NCI-H2107 treated with DMSO at 0.1 percent for 48 hours (cell line): Measurements from ENCODE around the gene RAN.
A peak's percentile ranks its signal among the peaks of the same experiment; 100 is the strongest.
"Not testable (repeated sequence)": the region's sequence is repeated elsewhere in the genome, so short reads cannot be mapped to it uniquely, and the experiment has no call there.

ENCODE experiments used
- DNase-seq: peaks from one replicate; lab custom pipeline; 2025; ENCODE audit not compliant: unreplicated experiment; lab: John Stamatoyannopoulos, UW

RAN gene

GRCh38 chr12:130878193-130879185, 6.6 kb downstream of the RAN start:
- DNase-seq: no peak

DNA sequence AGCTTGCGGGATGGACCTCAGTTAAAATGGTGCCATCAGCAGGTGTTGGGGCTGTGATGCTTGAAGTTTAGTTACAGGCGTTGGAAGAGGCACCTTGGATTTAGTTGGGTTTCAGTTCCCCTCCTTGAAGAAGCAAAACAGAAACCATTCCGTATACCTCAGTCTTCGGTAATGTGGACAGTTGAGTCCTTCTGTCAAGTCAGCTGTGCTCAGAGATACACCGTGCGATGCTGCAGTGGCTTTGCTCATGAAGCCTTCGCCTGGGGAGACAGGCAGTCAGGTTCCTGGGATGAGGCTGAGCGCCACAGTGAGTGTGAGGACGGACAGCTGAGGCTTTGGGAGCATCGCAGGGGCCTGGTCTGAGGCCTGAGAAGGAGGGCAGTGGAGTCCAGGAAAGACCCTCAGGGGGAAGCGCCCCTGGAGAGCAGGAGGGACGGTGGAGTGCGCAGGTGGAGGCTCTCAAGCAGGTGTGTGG, 7.4 kb downstream of the RAN start:
- DNase-seq: no peak

GRCh38 chr12:130879781-130880389, 8.0 kb downstream of the RAN start:
- no peak for DNase-seq

GRCh38 chr12:130880411-130880885, 8.6 kb downstream of the RAN start:
- DNase-seq: no peak

DNA sequence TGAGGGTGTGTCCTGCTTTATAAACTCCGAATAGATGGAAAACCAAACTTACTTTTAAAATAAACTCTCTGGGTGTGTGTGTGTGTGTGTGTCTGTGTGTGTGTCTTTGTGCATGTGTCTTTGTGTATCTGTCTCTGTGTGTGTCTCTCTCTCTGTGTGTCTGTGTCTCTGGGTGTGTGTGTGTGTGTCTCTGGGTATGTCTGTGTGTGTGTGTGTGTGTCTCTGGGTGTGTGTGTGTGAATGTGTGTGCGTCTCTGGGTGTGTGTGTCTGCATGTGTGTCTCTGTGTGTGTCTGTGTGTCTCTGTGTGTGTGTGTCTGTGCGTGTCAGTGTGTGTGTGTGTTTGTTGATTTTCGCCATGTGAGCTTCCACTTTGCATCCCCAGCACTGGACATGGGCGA, 9.2 kb downstream of the RAN start:
- DNase-seq: no peak

DNA sequence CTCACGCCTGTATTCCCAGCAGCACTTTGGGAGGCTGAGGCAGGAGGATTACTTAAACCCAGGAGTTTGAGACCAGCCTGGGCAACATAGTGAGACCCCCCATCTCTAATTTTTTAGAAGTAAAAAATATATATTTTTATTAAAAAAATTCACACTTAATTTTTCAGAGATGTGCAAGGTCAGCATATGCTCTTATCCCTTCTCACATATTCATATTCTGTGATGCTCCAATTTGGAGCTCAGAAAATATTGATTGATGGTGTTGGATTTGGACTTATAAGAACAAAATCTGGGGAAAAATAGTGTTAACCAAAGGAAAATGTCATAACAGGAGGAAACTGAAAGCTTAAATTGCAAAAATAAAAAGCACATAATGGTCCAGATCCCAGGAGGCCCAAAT, 9.7 kb downstream of the RAN start:
- no peak for DNase-seq

- DNase-seq: not testable (repeated sequence)
Observed at GRCh38 chr12:130887190-130887589, 15.3 kb downstream of the RAN start.

DNA sequence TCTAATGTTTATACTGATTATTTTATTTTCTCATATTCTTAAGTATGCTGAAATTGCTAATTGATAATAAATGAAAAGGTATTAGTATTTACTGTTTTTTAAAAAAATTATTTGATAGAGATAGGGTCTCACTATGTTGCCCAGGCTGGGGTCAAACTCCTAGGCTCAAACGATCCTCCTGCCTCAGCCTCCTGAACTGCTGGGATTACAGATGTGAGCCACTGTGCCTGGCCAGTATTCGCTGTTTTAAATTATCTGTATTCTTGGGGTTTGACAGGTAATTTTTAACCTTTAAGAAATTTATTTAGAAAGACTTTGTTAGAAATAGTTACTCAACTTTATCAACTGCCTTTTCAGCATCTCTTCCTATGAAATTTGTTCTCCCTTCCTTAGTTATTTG, 32.2 kb downstream of the RAN start:
- DNase-seq: no peak

GRCh38 chr12:130904936-130905455, 33.1 kb downstream of the RAN start:
- DNase-seq: not testable (repeated sequence)

- DNase-seq: no peak
Observed at GRCh38 chr12:130909111-130909510, 37.2 kb downstream of the RAN start.

DNA sequence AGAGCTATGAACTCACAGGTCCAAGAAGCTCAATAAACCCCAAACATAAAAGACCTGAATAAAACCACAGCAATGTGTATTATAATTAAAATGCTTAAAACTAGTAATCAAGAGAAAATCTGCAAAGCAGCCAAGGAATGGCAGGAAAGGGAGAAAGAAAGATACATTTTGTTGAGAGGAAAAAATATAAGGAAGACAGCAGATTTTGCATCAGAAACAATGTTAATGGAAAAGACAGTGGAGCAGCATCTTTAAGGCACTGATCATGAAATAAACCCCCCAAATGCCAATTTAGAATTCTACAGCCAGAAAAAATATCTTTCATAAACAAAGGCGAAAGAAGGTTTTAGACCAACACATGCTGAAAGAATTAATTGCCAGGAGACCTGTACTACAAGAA, 39.3 kb downstream of the RAN start:
- DNase-seq: no peak

GRCh38 chr12:130911933-130912332, 40.1 kb downstream of the RAN start:
- no peak for DNase-seq

GRCh38 chr12:130916241-130916911, 44.5 kb downstream of the RAN start:
- peak; percentile 42 for DNase-seq

DNA sequence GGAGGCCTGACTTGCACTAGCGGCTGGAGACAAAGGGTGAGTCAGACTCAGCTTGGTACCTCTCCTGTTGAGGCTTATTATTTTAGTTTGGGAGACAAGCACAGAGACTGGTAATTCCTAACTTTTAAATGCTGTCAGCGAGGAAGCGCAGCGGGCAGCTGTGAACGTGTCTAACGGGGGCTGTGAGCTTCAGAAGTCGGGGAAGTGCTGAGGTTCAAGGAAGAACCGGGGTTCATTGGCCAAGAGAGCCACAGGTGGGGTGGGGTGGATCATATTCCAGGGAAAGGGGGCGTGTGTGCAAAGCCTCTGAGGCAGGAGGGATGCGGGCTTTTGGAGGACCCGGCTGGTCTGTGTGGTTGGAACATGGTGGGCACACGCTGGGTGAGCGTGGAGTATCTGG, 45.7 kb downstream of the RAN start:
- no peak for DNase-seq

DNA sequence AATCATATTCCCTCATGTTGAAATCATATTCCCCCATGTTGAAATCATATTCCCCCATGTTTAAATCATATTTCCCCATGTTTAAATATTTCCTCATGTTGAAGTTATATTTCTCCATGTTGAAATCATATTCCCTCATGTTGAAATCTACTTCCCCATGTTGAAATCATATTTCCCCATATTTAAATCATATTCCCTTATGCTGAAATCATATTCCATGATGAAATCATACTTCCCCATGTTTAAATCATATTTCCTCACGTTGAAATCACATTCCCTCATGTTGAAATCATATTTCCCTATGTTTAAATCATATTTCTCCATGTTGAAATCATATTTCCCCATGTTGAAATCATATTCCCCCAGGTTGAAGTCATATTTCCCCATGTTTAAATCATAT, 47.2 kb downstream of the RAN start:
- DNase-seq: no peak

GRCh38 chr12:130920119-130920703, 48.3 kb downstream of the RAN start:
- DNase-seq: no peak

DNA sequence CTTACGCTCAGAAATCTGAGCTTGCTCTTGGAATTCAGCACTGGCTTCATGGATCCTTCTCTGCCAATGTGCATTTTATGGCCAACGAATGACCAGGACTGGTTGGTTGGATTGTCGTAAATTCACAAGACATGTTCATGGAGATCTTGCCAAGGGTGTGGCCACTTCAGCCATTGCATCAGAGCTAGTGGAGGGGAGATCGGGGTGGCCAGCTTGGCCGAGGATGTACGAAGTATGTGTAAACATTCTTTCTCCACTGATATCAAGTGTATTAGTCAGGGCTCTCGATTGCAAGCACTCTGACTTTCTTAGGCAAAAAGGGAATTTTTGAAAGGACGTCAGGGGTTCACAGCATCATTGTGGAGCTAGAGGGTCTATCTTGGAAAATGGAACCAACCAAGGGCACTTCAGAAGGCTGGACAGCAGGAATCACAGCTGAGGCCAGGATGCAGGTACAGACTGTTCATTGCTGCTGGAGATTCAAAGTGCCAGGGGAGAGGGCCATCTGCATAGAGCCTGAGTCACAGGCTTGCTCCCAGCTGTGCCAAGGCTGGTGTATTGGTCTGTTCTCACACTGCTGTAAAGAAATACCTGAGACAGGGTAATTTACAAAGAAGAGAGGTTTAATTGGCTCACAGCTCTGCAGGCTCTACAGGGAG, 49.0 kb downstream of the RAN start:
- no peak for DNase-seq

DNA sequence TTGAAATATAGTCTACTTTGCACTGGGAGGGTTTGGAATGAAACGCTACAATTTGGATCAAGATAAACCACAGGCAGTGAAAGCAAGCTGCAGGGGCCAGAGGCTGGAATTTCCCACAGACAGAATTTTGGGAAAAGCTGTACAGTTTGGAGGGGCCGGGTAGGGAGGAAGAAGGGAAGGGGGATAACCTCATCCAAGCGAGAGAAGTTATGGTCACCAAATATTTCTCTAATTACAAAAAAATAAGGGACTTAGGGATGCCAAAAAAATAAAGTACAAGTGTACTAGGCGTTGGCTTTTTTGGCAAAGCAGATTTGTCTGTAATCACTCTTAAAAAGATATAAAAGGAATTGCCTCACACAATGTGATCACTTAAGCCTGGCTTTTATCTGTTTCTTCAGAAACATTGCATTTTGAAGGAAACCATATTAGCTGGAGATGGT, 50.7 kb downstream of the RAN start:
- no peak for DNase-seq

DNA sequence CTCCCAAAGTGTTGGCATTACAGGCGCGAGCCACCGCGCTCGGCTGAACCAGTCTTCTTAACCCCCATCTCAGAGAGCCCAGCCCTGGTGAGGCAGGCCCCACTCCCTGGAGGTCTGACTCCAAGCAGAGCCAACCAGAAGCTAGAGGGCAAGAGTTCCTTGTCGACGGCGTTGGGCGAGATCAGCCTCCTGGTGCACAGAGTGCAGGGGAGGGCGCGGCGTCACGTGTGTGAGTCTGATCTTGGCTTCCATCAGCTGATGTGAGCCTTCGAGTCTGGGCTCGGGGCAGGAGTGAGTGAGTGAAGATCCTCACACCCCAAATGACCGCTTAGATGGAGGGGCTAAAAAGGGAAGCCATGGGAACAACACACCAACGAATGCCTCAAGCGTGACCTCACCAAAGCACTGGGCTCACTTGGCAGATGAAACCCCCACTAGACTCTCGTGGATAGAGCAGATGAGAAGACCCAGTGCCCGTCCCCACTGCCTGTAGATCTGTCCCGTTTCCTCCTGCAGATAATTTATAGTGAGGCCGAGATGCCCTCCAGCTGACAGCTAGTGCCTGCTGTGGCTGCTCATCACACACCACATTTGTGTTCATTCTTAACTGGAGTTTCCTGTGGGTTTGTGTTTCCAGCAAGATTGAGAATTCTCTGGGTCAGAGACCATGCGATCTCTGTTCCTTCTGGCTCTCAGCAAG, 53.2 kb downstream of the RAN start:
- no peak for DNase-seq

DNA sequence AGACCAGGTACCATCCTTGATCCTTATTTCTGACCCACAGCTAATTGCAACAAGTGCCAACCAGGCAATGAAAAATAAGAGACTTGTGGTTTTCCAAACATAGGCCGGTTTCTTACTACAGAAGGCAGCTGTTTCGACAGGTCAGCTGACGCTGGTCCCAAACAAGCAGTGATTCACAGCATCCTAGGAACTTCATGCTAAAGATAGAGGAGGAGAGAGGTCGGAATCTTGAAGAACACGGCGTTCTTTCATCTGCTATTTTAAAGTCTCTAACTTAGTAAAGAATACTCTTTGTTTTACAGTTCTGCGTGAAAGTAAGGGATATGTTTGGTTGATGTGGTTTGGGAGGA, 53.8 kb downstream of the RAN start:
- no peak for DNase-seq
